GM19463 (cell line): ENCODE measurements around the gene POU6F2.

ENCODE experiments used
- ATAC-seq: cut with Tn5 transposase; IDR thresholded peaks from one replicate; pipeline ENCODE4 v1.9.1; 2021; ENCODE audit warnings: mild to moderate bottlenecking, moderate library complexity; ENCODE audit not compliant: unreplicated experiment

POU6F2 gene

GRCh38 chr7:39428221-39428620, 450.5 kb downstream of the POU6F2 start:
- ATAC-seq, result no peak

- no peak for ATAC-seq
Measured at GRCh38 chr7:39429421-39429820, 451.7 kb downstream of the POU6F2 start.

- ATAC-seq, result no peak
Measured at GRCh38 chr7:39430441-39430840, 452.7 kb downstream of the POU6F2 start.

- ATAC-seq, result no peak
Measured at GRCh38 chr7:39430909-39431641, 453.4 kb downstream of the POU6F2 start.

GRCh38 chr7:39432368-39432767, 454.7 kb downstream of the POU6F2 start:
- ATAC-seq, result no peak

GRCh38 chr7:39432807-39433416, 455.2 kb downstream of the POU6F2 start:
- ATAC-seq, result no peak

GRCh38 chr7:39433550-39433949, 455.8 kb downstream of the POU6F2 start:
- peak; percentile 39 for ATAC-seq

GRCh38 chr7:39434012-39434411, 456.3 kb downstream of the POU6F2 start:
- no peak for ATAC-seq

- ATAC-seq, result no peak
Measured at GRCh38 chr7:39446546-39446945, 468.8 kb downstream of the POU6F2 start.

GRCh38 chr7:39451901-39452300, 474.2 kb downstream of the POU6F2 start:
- no peak for ATAC-seq

- peak; percentile 82 for ATAC-seq
Measured at GRCh38 chr7:39453743-39454355, 476.1 kb downstream of the POU6F2 start.

- ATAC-seq, result no peak
Measured at GRCh38 chr7:39458061-39458745, 480.5 kb downstream of the POU6F2 start.

GRCh38 chr7:39459636-39460035, 481.9 kb downstream of the POU6F2 start:
- ATAC-seq, result no peak

- ATAC-seq, result no peak
Measured at GRCh38 chr7:39460486-39460885, 482.8 kb downstream of the POU6F2 start.

- no peak for ATAC-seq
Measured at GRCh38 chr7:39461263-39461820, 483.6 kb downstream of the POU6F2 start.

GRCh38 chr7:39463252-39463651, 485.5 kb downstream of the POU6F2 start:
- no peak for ATAC-seq

GRCh38 chr7:39464350-39465054, 486.8 kb downstream of the POU6F2 start:
- peak; percentile 29 for ATAC-seq

- peak; percentile 83 for ATAC-seq
Measured at GRCh38 chr7:39465055-39465929, 487.6 kb downstream of the POU6F2 start.

- no peak for ATAC-seq
Measured at GRCh38 chr7:39468261-39468660, 490.6 kb downstream of the POU6F2 start.
